Measurements from ENCODE around the gene CCM2.

The CCM2 gene

DNA sequence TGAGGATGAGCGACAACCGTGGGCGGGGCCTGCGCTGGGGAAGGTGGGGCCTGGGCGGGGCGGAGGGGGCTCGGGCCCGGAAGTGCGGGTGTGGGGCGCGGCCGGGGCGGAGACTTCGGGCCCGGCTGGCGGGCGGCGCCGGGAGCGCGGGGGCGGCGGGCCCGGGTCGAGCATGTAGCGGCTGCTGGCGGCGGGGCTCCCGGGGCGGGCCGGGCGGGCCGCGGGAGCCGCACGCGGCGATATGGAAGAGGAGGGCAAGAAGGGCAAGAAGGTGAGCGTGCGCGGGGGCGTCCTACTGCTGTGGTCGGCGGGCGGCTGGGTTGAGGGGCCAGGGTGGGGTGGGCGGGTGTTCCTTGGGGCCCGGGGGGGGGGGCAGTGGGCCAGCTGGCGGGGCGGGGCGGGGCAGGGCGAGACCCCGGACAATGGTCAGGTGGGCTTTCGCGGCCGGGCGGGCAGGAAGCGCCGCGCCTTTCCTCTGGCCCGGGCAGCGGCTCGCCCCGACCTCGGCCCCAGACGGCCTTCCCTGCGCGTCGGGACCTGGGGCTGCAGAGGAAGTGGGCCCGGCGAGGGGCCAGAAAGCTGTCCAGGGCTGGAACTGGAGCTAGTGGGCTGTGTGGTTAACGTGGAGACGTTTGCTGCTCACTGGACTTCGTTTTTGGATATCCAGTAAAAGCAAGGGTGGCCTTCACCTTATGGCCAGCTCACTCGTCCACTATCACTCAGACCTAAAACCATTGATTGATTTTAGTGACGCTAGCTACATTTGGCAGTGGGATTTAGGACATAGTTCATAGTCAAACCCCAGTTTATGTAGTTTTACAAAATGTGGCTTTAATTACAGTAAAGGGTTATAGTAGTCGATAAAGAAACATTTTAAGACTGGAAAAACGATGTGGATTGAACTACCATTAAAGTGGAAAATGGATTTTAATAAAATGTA is at the start of gene CCM2:
CCM2 (plus strand) TSS at position 109 of the 940 bp plus-strand sequence; CDS start at position 242, 133 bp downstream.
- Histone ChIP-seq H4K20me1 (peaks cover 21 to 48% (median 44%) of the 10 kb centered on the region in 11 experiments; a peak in 19 of 22 replicates), H3K4me1 (peaks cover 46 to 70% (median 61%) of the 10 kb centered on the region in 10 experiments), H3K27me3 (no peaks in the 10 kb centered on the region), H3K36me3 (peaks cover 0 to 11% (median 6%) of the 10 kb centered on the region in 11 experiments; a peak in 9 of 22 replicates), H3K9ac (peak within 1 kb of the TSS; percentile 79 to 93 (median 88)), H3K27ac (peak within 1 kb of the TSS; percentile 78 to 90 (median 86)), H3K4me3 (peak within 1 kb of the TSS; percentile 70 to 87 (median 80)), H3K9me3 (replicated peaks in 1 of 11) (no peaks in the 10 kb centered on the region), H3K4me2 (peak within 1 kb of the TSS; percentile 87 to 99 (median 92))
- no peak for TF ChIP-seq Cebpa-rat (IDR thresholded peaks at IDR 0.05)

GRCh38 chr7:44953156-44953555 is 46.8 kb upstream of the CCM2 start:
- Histone ChIP-seq H3K4me2 (no peak overlapping the region), H3K9me3 (replicated peaks in 1 of 11) (no peaks in the 10 kb centered on the region; a peak in 1 of 22 replicates), H3K36me3 (peaks cover 0 to 94% (median 16%) of the 10 kb centered on the region in 11 experiments; a peak in 12 of 22 replicates), H3K9ac (no peak overlapping the region), H3K4me3 (no peak overlapping the region), H3K27me3 (no peaks in the 10 kb centered on the region), H3K4me1 (no peaks in the 10 kb centered on the region), H3K27ac (no peak overlapping the region), H4K20me1 (peaks cover 0 to 84% (median 0%) of the 10 kb centered on the region in 11 experiments; a peak in 8 of 22 replicates)
- TF ChIP-seq Cebpa-rat (IDR thresholded peaks at IDR 0.05), result no peak

DNA sequence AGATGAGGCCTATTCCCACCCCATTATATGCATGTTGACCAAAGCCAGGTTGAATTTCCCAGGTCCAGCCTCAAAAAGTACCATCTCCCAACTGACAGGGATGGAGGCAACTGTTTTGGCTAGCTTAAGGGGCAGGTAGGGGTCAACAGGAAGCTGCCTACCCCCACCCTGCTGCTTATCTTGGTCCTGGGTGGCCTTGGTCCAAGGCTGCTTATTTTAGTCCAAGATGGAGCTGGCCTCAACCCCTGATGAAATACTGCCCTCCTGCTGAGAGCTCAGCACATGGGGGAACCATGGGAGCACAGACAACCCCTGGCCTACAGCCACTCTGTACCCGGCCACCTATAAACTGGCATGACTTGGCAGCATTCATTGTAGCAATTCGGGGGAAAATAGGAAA is 44.3 kb upstream of the CCM2 start:
- no peak for TF ChIP-seq Cebpa-rat (IDR thresholded peaks at IDR 0.05)

DNA sequence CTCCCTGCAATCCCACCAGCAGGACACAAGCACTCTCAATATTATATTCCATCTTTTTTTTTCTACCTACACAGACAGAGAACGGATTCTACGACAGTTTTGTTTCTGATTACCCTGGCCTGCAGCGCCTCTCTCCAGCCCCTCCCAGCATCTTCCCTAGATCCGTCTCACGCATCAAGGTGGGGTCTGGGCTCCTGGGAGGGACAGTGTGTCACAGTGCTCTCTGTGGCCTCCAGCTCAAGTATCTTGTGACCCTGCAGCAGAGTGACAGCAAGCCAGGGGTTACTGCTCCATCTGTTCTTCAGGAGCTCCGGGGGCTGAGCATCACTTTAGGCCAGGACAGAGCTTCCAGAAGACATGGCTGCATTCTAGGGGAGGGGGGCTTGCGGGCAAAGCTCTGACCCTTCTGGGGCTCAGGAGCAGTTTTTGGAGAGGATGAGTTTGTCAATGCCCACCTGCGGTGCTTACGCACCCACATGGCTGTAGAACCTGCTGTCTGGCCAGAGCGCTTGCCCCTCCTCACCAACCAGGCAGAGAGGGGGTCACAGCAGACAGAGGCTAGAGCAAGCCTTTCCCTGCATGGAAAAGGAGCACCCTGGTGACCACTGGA is 43.7 kb upstream of the CCM2 start:
- peaks cover 0 to 20% (median 3%) of the 10 kb centered on the region in 10 experiments; a peak in 7 of 20 replicates for H3K4me1 ChIP-seq
- no peaks in the 10 kb centered on the region for H3K27me3 ChIP-seq
- no peak overlapping the region for H3K4me2 ChIP-seq
- no peaks in the 10 kb centered on the region; a peak in 1 of 22 replicates for H3K9me3 ChIP-seq (replicated peaks in 1 of 11)
- peaks cover 0 to 72% (median 11%) of the 10 kb centered on the region in 11 experiments; a peak in 11 of 22 replicates for H4K20me1 ChIP-seq
- no peak overlapping the region for H3K9ac ChIP-seq
- no peak for TF ChIP-seq Cebpa-rat (IDR thresholded peaks at IDR 0.05)
- peaks cover 0 to 82% (median 9%) of the 10 kb centered on the region in 11 experiments; a peak in 12 of 22 replicates for H3K36me3 ChIP-seq
- H3K4me3 ChIP-seq, result no peak overlapping the region
- no peak overlapping the region for H3K27ac ChIP-seq

More for the DNA sequence above, 44.3 kb upstream of the CCM2 start:
- no peaks in the 10 kb centered on the region; a peak in 1 of 22 replicates for H3K9me3 ChIP-seq (replicated peaks in 1 of 11)
- peaks cover 0 to 77% (median 11%) of the 10 kb centered on the region in 11 experiments; a peak in 11 of 22 replicates for H4K20me1 ChIP-seq
- H3K9ac ChIP-seq, result no peak overlapping the region
- H3K27ac ChIP-seq, result no peak overlapping the region
- no peak overlapping the region for H3K4me3 ChIP-seq
- no peaks in the 10 kb centered on the region for H3K27me3 ChIP-seq
- no peak overlapping the region for H3K4me2 ChIP-seq
- H3K36me3 ChIP-seq, result peaks cover 0 to 87% (median 9%) of the 10 kb centered on the region in 11 experiments; a peak in 12 of 22 replicates
- H3K4me1 ChIP-seq, result peaks cover 0 to 20% (median 3%) of the 10 kb centered on the region in 10 experiments; a peak in 7 of 20 replicates

DNA sequence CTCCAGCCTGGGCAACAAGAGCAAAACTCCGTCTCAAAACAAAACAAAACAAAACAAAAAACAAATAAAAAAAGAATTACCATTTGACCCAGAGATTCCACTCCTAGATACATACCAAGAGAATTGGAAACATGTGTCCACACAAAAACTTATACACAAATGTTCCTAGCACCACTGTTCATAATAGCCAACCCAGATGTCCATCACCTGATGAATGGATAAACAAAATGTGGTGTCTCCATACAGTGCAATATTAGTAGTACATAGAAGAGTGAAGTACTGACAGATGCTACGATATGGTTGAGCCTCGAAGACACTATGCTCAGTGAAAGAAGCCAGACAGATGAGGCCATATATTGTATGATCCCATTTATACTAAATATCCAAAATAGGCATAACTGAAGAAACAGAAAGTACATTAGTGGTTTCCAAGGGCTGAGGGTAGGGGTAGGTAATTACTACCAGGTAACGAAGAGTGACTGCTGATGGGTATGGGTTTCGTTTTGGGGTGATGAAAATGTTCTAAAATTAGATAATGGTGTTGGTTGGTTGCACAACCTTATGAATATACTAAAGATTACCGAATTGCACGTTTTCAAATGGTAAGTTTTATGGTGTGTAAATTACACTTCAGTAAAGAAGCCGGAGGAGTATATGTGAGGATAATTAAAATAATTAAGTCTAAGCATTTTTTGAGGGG is 41.2 kb upstream of the CCM2 start:
- H3K36me3 ChIP-seq, result peaks cover 2 to 75% (median 18%) of the 10 kb centered on the region in 11 experiments; a peak in 17 of 22 replicates
- no peaks in the 10 kb centered on the region; a peak in 1 of 22 replicates for H3K9me3 ChIP-seq (replicated peaks in 1 of 11)
- H3K4me2 ChIP-seq, result no peak overlapping the region
- TF ChIP-seq Cebpa-rat (IDR thresholded peaks at IDR 0.05), result no peak
- peaks cover 0 to 20% (median 3%) of the 10 kb centered on the region in 10 experiments; a peak in 7 of 20 replicates for H3K4me1 ChIP-seq
- H3K4me3 ChIP-seq, result no peak overlapping the region
- no peak overlapping the region for H3K27ac ChIP-seq
- no peaks in the 10 kb centered on the region for H3K27me3 ChIP-seq
- peaks cover 0 to 63% (median 16%) of the 10 kb centered on the region in 11 experiments; a peak in 12 of 22 replicates for H4K20me1 ChIP-seq
- no peak overlapping the region for H3K9ac ChIP-seq

DNA sequence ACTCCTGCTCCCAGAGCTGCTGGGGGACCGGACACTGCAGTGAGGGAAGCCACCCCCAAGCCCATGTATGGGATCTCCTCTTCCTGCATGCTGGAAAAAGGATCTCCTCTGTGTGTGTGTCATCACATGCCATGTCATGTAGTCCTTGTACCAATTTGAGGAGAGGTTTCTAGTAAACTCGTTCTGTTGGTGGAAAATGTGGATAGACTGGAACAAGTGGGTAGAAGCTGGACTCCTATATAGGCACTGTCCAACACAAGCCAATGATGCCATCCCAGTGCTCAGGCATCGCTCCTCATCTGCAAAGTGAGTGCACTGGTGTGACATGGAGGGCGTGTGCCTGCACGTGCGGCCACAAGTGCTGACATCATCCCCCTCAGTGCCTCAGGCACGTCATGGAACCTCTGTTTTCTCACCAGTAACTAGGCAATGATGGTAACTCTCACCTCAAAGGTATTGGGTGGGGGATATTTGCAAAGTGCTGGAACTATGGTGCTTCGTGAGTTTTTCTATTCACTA is 40.5 kb upstream of the CCM2 start:
- TF ChIP-seq Cebpa-rat (IDR thresholded peaks at IDR 0.05), result no peak
- Histone ChIP-seq H4K20me1 (peaks cover 0 to 63% (median 20%) of the 10 kb centered on the region in 11 experiments; a peak in 12 of 22 replicates), H3K9me3 (replicated peaks in 1 of 11) (no peaks in the 10 kb centered on the region), H3K36me3 (peaks cover 2 to 68% (median 24%) of the 10 kb centered on the region in 11 experiments; a peak in 17 of 22 replicates), H3K4me3 (no peak overlapping the region), H3K4me1 (peaks cover 0 to 20% (median 3%) of the 10 kb centered on the region in 10 experiments; a peak in 7 of 20 replicates), H3K27me3 (no peaks in the 10 kb centered on the region), H3K27ac (peak overlapping the region in 1 of 11 experiments; percentile 28; a peak in 1 of 22 replicates), H3K9ac (no peak overlapping the region), H3K4me2 (0 out of 22 replicates have a peak overlapping the region, but pooled peaks of 2 of the 11 experiments have one; percentile 6 to 16)

DNA sequence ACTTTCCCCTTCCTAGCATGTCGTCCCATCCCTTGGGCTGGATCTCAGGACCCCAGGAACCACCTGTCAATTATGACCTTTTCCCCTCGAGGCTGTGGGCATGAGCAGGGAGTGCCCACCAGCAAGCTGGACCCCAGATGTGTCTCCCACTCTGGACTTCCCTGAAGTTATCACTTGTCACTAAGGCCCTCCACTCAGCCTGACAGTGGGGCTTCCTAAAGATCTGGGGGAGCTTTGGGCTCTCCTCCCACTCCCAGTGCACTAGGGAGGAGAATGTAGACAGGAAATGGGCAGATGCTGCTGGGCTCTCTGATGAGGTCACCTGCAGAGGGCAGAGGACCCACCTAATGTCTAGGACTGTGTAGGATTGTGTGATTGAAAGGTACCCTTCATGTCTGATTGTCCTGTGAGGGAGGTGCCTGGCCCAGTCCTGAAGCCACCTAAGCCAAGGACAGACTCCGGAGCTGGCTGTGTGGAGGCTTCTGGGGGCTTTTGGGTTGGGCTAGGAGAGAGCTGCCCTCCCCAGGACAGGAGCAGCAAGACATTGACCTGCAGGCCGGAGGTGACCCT is 39.9 kb upstream of the CCM2 start:
- Histone ChIP-seq H3K9me3 (replicated peaks in 1 of 11) (no peaks in the 10 kb centered on the region), H3K4me2 (peak overlapping the region in 1 of 11 experiments; percentile 11; a peak in 1 of 22 replicates), H3K27me3 (no peaks in the 10 kb centered on the region), H3K4me1 (peaks cover 0 to 20% (median 3%) of the 10 kb centered on the region in 10 experiments; a peak in 7 of 20 replicates), H4K20me1 (peaks cover 0 to 63% (median 25%) of the 10 kb centered on the region in 11 experiments; a peak in 13 of 22 replicates), H3K9ac (peak overlapping the region in 1 of 11 experiments; percentile 26; a peak in 1 of 22 replicates), H3K36me3 (peaks cover 2 to 64% (median 18%) of the 10 kb centered on the region in 11 experiments; a peak in 18 of 22 replicates), H3K27ac (peak overlapping the region in 2 of 11 experiments; percentile 18 to 28; a peak in 3 of 22 replicates), H3K4me3 (no peak overlapping the region)
- no peak for TF ChIP-seq Cebpa-rat (IDR thresholded peaks at IDR 0.05)

Data from BLaER1 treated with 17β-estradiol and CSF1 and Interleukin-3, amounts not matched to agents 10 nM and 100 nM (cell line).